GM18861 (cell line): ENCODE measurements around the gene CCRL2.
"Not testable (repeated sequence)": the region's sequence is repeated elsewhere in the genome, so short reads cannot be mapped to it uniquely, and the experiment has no call there.

Experiments
- ATAC-seq: cut with Tn5 transposase; IDR thresholded peaks from one replicate; pipeline ENCODE4 v1.9.1; 2021; ENCODE audit not compliant: unreplicated experiment

CCRL2 gene

DNA sequence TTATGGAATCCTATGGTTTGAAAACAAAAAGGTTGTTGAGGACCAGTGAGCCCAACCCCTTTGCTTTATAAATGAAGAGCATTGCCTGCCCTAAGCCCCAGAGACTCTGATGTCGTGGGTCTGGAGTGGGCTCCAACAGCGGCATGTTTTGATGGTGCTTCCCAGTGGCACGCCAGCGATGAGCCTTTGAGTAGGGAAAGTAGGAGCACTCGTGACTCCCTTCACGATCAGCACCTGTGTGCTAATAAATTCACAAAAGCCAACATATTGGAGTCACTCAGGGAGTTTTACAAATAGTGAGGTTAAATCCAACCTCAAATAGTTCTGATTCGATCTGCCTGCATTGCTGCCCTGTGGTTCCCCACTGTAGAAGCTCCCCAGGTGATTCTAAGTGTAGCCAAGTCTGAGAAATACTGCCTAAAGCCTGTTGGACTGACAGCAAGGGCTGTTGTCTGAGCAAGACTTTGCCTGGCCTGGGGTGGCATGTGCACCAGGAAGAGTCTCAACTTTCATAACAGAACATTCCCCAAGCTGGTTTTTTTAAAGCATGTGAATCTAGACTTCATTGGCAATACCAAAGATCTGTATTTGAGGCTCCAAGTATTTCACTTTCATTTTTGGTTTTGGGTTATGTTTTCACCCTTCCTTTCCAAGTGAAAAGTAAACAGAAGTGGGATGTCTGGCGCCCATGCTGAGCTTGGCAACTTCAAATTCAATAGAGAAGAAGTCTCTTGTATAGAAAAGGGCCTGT, 26.4 kb upstream of the CCRL2 start:
- no peak for ATAC-seq

DNA sequence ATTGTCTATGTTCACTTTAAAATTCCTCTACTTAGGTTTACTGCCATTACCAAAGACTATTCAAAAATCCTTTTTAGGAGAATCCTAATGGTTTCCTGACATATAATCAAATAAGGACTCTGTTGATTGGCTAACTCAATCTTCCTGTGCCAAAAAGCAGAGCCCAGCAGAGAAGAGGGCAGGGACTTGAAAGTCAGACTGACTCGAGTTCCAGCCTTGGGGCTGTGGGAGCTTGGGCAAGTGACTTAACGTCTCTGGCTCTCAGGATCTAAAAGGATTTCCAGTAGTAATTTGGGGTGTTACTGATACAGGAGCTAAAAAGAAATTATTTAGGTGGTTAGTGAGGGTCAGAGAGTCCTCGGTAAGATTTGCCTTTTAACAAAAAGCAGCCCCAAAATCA, 25.4 kb upstream of the CCRL2 start:
- ATAC-seq, result no peak

DNA sequence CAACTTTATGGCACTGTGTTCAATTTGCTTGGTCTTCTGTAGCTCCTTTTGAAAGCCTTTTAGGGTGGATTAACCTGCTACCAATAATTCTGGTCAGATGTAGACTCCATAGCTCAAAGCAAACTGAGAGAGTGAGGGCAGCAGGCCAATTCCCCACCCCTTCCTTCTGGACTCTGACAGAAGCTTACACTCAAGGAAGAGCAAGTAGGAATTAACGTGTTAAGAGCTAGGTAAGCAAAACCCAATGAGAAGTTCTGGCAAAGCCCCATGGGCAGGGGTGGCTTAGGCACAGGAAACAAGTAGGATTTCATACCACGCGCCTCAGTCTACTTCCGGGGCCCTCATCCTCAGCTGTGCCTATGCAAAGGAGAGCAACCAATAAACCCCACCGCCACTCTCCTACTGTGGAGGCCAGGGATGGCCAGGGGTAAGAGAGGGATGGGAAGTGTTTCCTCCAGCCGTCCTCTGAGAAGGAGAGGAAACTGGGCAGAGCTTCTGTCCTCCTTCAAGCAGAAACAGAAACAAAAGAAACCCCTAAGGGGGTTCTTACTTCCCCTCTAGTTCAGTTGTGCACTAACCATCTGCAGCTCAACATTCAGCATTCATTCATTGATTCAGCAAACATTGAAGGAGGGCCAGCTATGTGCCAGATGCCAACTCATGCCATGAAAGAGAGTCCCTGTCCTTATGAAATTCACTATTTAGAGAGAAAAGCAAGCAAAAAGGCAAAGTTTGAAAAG, 23.7 kb upstream of the CCRL2 start:
- no peak for ATAC-seq

DNA sequence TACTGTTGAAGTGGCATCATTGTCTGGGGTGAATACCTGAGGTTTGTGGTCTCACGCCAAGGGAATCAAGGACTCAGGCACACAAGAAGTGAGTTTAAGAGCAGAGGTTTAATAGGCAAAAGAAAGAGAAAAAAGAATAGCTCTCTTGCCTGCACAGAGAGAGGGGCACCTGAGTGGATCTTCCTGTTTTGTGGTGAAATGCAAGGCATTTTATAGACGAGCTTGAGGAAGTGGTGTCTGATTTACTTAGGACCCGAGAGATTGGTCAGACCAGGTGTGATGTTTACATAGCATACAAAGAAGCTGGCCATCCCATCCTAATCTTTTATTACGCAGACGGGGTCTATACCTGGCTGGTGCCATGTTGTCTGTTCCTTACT, 23.1 kb upstream of the CCRL2 start:
- ATAC-seq, result no peak

DNA sequence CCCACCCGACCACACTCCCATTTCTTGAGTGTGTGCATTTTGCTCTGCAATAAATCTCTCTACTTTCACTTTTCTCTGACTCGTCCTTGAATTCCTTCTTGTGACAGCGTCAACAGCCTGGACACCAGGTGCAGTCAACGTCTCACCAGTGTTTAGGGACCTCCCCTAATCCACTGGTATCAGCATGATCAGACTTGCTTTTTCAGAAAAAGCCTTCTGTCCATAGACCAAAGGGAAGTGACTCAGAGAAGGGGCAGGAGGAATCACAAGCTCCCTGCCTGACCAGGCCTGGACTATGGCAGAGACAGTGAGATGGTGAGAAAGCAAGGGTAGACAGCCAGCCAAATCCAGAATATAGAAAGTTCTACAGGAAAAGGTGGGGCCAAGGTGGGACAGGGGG, 20.9 kb upstream of the CCRL2 start:
- ATAC-seq, result no peak

DNA sequence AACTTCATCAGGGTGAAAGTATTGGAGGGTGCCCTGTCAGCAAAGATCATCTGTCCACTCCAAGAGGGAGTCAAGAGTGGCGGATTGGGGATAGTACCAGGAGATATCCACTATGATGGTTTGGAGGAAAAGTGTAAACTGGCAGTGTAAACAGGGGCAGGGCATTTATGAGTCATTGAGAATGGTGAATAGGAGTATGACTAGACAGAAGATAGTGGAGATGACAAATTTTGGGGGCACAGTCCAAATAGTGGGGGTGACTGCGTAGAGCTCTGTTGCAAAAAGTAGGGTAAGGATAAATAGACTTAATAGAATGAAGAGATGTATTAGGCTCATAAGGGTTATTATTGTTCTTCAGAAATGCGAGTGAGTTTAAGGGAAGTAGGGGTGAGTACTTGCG, 18.2 kb upstream of the CCRL2 start:
- ATAC-seq, result not testable (repeated sequence)

DNA sequence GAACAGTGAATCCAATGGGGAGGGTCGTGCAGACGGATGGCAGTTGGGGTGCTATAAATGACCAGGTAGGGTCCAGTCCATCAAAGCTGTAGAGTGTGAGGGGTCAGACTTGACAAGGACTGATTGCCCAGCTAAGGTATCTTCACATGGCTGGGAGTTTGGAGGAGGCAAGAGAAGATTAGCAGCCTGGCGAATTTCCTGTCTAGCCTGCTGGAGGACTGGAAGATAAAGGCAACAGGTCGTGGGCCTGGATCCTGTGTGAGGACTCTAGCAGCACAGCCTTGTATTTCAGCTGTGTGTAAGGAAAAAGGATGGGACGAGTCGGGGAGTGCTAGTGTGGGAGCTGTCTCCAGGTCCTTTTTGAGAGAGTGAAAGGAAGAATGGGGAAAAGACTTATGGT, 17.8 kb upstream of the CCRL2 start:
- no peak for ATAC-seq

DNA sequence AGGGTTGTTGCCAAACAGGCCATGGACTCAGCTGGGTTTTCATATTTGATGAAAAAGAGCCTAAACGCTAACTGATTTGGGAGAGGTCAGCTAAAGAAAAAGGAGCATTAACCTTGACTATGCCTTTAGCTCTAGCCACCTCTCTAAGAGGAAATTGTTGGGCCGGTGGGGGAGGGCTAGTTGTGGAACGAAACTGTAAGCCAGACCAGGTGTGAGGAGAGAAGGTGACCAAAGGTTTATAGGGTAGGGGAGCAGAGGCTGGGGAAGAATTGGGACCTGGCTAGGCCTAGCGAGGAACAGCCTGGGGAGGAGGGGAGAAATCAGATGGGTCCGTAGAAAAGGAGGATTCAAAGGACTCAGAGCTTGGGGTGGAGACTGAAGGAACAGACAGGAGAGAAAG, 15.5 kb upstream of the CCRL2 start:
- ATAC-seq, result not testable (repeated sequence)

DNA sequence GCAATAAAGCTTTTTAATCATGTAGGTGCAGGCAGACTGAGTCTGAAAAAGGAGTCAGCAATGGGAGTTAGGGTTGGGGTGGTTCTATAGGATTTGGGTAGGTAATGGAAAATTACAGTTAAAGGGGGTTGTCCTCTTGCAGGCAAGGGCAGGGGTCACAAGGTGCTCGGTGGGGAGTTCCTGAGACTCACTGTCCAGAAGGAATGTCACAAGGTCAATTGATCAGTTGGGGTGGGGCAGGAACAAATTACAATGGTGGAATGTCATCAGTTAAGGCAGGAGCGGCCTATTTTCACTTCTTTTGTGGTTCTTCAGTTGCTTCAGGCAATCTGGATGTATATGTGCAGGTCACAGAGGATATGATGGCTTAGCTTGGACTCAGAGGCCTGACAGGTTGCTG, 14.0 kb upstream of the CCRL2 start:
- ATAC-seq, result no peak

DNA sequence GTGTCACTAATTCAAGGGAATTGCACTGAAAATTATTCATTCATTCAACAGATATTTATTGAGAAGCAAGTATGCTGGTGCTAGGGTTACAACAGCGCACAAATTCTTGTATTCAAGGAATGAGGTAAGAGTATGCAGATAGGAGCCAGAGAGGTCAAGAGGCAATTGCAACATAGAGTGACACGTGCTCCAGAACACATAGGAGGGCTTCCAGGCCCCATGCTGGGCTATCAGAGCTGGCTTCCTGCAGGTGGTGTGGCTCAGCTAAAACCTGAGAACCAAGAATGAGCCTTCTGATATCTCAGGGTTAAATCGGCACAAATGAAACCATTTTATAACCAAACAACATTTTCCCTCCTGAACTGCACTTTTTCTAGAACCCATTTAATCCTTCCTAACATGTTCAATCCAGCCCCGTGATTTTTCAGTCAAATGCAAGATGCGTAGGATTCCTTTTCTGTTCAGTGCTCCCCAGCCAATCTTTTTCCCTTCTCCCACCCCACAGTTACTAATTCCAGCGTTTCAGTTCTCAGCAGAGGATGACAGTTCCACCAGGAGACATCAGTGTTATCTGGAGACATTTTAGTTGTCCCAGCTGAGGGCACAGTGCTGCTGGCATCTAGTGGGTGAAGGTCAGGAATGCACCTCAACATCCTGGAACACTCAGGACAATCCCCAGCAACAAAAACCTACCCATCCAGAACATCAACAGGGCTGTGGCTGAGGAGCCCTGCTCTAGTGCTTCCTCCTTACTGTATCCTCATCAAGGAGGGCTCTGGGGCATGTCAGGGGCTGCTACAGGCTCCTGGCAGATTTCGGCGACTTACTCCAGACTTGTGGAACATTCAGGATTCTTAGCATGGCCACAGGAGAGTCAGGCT, 13.3 kb upstream of the CCRL2 start:
- ATAC-seq, result no peak

DNA sequence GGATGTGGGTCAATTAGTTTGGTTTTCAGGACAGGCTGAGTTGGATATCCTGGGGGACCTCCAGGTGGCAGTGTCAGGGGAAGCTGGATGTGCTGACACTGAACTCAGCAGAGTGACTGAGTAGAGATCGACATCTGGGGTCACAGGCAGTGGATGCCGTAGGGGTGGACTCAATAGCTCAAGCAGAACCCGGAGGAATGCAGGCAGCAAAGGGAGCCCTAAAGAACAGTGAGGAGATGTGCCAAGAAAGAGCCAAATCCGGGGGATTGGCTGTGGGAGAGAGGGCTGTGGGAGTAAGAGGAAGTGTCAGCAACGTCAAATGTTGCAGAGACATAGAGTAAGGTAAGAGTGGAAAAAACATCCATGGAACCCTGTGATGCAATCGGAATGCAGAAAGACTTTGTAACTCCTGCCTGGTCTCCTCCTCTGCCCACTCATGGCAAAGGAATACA, 11.8 kb upstream of the CCRL2 start:
- ATAC-seq, result no peak

DNA sequence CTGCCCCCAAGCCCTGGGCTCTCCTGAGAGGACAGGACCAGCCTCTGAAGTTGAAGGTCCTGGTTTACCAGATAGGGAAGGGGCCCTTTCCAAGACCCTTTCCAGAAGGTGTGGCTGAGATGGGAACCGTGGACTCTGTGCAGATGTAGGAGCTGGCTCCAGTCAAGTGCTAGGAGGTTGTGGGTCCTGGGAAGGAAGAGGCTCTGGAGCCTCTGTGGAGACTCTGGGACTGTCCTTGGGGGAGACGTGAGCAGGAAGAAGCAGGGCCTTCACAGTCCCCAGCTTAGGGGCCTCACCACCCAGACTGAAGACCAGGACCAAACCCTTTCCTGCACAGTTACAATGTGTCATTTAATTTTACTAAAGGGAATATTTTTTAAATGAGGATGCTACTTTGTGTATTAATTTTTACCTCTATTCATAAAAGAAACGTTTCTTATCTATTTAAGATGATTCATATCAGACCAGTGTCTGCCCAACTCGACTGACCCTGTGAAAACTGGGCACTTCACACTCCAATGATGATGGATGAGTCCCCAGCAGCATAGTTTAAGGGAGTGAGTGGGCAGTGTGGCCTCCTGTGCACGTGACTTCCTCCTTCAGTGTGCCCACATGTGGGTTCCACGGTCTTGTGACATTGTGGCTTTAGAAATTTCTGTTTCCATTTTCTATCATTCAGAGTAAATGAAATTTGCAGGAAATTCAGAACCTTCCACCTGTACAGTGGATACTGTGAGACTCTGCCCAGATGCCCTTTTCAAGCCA, 11.1 kb upstream of the CCRL2 start:
- no peak for ATAC-seq

DNA sequence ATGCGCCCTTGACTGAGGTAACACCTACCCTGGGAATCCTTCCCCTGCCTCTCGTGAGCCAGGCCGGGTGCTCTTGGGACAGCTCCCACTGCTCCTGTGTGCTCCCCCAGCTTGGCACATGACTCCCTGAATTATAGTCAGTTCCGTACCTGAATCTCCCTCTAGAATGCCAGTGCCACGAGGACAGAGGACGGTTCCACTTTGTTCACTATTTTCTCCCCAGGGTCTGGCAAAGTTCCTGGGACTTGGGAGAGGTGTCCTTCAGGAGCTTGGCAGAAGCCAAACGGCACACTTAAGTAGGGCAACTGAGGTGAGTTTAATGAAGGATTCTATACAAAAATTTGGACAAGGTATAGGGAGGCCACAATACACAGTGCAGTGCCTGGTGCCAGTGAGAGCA, 9.9 kb upstream of the CCRL2 start:
- ATAC-seq, result no peak

DNA sequence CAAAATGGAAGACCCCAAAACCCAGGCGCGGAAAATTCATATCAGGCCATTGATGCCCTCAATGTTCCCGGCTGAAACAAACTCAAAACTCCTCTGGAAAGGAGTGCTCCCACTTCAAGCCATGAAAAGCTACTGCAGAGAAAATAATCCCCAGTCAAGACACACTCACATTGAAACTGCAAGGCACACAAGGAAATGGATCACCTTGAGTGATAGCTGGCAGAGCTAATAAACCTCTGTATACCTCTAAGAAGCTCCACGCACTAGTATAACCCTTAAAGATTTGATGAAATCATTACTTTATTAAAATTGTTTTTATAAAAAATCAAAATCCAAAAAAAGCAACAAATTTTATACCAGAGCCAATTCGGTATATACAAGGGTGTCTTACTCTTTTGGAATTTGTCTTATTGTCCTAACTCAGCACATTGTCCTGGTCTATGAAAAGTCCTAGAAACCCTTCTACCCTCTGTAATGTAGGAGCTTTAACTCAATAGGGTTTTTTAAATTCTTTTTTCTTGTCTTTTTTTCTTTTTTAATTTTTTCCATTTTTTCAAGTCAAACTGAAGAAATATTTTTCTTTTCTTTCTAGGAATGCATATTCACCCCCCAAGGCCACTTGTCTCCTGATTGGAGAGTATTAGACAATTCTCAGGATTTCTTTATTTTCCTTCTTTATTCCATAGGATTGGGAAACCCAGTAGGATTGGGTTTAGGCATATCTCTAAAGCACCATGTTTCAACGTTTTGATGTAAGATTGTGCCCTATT, 8.7 kb upstream of the CCRL2 start:
- no peak for ATAC-seq

DNA sequence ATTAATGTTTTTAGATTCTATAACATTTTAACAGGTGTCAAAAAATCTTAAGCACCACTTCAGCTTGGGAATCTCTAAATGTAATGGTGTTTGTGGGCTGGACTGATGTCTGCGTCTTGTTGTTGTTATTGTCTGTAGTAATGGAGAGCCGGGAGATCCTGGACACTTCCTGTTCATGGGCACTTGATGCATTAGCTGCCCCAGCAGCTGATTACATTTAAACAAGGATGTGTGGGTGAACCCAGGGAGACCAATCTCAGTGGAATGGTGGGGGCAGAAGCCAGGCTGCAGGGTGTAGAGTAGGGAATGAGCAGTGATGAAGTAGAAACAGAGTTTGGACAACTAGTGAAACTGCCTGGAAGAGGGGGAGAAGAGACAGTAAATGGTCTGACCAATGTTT, 8.0 kb upstream of the CCRL2 start:
- no peak for ATAC-seq

DNA sequence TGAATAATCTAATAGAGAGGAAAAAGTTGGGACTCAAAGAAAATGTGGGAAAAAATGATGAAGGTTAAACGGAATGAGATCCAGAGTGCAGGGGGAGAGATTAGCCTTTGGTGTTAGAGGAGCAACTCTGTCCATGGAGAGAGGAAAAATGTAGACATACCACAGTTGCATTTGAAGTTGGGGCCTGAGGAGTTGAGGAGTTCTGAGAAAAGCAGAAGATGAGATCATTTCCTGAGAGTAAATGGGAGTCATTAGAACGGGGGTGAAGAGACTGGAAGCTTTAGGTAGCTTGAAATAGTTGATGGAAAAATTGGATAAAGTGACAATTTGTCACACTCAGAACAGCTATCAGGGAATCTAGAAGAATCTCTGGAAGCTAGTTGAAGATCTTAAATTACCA, 7.5 kb upstream of the CCRL2 start:
- ATAC-seq, result no peak

DNA sequence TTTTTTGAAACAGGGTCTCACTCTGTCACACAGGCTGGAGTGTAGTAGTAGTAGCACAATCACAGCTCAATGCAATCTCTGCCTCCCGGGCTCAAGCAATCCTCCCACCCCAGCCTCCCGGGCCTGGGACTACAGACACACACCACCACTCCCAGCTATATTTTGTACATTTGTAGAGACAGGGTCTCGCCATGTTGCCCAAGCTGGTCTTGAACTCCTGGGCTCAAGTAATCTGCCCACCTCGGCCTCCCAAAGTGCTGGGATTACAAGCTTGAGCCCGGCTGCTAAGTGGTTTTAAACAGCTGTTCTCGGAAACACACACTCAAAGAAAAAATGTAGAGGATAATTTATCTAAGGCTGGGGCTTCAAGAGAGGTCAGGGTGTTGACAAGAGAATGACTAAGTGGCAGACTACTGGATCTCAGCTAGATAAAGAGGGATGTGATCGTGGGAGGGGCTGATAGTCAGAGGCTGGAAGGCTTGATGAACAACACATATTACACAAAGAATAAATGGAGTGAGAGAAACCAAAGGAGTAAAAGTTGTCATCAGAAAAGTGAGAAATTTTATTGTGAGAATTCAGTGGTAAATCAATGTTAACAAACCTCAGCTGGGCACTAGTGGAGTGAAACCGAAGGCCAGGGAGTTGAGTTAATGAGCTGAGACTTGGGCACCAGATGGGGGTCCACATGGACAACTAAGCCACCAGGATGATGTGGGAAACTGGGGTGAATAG, 6.9 kb upstream of the CCRL2 start:
- no peak for ATAC-seq

DNA sequence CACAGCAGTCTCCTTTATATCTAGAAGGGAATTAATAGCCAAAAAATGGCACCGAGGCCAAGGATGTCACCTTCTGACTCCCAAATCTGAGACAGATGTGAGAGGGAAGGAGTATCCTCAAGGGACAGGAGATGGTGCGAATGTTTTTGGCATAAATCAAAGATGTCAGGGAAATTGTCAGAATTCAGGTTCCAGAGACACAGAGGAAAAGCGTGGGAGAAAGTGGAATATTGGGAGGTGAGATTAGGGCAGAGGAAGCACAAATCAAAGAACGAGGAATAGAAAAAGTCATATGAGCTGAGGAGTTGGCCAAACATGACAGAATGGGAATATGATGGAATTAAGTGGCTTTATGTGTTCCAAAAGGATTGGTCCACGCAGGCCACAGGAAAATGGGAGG, 6.2 kb upstream of the CCRL2 start:
- ATAC-seq, result no peak

DNA sequence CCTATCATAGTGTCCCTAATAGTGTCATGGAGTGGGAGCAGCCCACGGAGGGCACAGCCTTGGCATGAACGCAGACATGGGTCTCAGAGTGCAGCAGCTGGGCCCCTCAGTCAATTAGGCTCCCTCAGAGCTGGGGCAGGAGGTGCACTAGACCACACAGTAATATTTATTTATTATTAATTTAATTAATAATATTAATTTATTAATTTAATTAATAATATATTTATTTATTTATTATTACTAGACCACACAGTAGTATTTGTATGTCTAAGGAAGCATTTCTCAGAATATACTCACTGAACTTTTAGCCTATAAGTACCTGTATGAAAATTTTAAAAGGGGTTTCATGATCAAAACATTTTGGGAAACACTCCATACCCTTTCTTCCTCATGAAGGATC, 5.5 kb upstream of the CCRL2 start:
- ATAC-seq, result no peak

DNA sequence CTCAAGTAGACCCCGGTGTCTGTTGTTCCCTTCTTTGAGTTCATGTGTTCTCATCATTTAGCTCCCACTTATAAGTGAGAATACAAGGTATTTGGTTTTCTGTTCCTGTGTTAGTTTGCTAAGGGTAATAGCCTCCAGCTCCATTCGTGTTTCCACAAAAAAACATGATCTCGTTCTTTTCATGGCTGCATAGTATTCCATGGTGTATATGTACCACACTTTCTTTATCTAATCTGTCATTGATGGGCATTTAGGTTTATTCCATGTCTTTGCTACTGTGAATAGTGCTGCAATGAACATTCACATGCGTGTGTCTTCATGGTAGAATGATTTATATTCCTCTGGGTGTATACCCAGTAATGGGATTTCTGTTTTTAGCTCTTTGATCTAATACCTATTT, 4.2 kb upstream of the CCRL2 start:
- not testable (repeated sequence) for ATAC-seq
